ENCODE measurements around the gene ERC1.

DNA sequence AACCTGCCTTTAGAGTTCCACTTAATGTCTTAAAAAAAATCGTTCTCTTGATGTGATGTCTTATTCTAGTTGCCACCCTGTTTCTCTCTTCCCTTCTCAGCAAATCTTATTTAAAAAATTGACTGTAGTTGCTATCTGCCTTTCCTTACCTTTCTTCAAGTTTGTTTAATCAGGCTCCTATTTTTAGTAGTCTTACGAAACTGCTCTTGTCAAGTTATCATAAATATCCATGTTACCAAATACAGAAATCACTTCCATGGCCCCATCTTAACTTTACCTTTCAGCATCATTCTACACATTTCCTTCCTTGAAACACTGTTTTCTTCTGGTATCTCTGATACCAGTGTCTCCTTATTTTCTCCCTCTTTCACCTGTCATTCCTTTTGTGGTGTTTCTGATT lies 227.3 kb downstream of the ERC1 start:
- TF ChIP-seq, protein P1, sequence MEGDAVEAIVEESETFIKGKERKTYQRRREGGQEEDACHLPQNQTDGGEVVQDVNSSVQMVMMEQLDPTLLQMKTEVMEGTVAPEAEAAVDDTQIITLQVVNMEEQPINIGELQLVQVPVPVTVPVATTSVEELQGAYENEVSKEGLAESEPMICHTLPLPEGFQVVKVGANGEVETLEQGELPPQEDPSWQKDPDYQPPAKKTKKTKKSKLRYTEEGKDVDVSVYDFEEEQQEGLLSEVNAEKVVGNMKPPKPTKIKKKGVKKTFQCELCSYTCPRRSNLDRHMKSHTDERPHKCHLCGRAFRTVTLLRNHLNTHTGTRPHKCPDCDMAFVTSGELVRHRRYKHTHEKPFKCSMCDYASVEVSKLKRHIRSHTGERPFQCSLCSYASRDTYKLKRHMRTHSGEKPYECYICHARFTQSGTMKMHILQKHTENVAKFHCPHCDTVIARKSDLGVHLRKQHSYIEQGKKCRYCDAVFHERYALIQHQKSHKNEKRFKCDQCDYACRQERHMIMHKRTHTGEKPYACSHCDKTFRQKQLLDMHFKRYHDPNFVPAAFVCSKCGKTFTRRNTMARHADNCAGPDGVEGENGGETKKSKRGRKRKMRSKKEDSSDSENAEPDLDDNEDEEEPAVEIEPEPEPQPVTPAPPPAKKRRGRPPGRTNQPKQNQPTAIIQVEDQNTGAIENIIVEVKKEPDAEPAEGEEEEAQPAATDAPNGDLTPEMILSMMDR (IDR thresholded peaks at IDR 0.05) = no peak
- TF ChIP-seq POLR2AphosphoS5 (IDR thresholded peaks at IDR 0.05) (no peak), POLR2A (IDR thresholded peaks at IDR 0.05) (no peak)
